Activated T-helper 9 cell treated with anti-CD3 and anti-CD28 coated beads, Interleukin-2, amount 50 U/mL, for 16 hours (primary cell): ENCODE data around the gene TNFSF4.
"Not testable (repeated sequence)": the region's sequence is repeated elsewhere in the genome, so short reads cannot be mapped to it uniquely, and the experiment has no call there.

Experiments
- DNase-seq: peaks from one replicate; pipeline ENCODE4 v3.0.0-alpha.2; 2020; ENCODE audit warnings: low read depth

The TNFSF4 gene

GRCh38 chr1:173206816-173207568 lies at the start of gene TNFSF4:
TSS of gene TNFSF4 (minus strand) at chr1:173207331. CDS start at chr1:173207176, 155 bp downstream.
- DNase-seq = no peak

GRCh38 chr1:173255214-173255813 lies 48.2 kb upstream of the TNFSF4 start:
- DNase-seq = no peak

GRCh38 chr1:173253046-173253445 lies 45.9 kb upstream of the TNFSF4 start:
- no peak for DNase-seq

- DNase-seq = no peak
Measured at GRCh38 chr1:173249349-173249748, 42.2 kb upstream of the TNFSF4 start.

GRCh38 chr1:173248247-173248940 lies 41.3 kb upstream of the TNFSF4 start:
- DNase-seq = no peak

DNA sequence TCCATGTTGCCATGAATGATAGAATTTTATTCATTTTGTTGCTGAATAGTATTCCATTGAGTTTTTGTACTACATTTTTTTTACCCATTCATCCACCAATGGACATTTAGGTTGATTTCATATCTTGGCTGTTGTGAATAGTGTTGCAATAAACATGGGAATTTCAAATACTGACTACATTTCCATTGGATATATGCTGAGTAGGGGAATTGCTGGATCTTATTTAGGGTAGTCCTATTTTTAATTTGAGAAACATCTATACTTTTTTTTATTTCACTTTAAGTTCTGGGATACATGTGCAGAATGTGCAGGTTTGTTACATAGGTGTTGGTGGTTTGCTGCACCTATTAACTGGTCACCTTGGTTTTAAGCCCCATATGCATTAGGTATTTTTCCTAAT lies 38.8 kb upstream of the TNFSF4 start:
- no peak for DNase-seq

DNA sequence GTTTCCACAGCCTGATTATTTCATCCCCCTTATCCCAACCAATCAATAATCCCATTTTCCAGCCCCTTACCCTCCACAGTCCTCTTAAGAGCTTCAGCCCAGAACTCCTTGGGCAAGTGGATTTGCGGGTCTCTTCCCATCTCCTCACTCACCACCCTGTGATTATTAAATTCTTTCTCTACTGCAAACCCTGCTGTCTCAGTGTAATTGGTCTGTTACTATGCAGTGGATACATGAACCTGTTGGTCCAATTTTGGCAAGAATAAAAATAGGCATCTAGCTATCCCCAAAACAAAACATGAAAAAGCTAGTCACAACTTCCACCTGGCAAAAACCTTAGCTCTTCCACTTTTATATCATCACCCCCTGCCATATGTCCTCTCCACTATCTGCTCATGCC lies 36.2 kb upstream of the TNFSF4 start:
- DNase-seq = no peak

DNA sequence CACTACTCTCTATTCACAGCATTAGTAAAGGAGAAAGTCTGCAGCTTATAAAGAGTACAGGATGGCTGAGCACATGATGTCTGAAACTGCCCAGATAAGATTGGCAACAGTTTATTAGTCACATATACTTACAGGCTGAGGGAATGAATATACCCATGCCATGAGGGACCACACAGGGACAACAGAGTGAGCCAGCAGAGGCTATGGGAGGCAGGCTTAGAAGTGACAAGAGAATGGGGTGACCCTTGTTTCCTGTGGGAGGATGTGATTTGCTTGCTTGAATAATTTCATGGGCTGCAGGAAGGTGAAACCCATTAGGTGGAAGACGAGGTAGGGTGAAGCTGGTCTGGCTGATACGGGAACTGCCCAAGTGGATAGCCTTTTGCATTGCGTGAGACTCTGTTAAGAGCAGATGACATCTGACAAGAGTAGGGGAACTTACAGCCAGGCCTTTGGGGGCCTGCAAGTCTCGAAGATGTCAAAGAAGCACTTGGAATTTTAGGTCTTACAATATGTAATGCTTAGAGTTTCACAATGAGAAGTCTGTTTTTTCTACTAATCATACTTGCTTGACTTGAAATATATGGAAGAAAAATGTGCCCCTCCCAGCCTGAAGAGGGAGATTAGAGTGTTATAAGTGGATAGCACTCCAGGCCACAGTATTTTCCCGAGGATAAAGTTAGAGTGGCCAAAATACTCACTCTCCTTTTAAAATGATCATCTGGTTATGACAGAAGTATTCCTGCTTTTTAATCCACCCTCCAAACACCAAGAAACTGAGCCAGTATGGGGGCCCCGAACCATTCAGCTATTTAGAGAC lies 34.6 kb upstream of the TNFSF4 start:
- DNase-seq = no peak

DNA sequence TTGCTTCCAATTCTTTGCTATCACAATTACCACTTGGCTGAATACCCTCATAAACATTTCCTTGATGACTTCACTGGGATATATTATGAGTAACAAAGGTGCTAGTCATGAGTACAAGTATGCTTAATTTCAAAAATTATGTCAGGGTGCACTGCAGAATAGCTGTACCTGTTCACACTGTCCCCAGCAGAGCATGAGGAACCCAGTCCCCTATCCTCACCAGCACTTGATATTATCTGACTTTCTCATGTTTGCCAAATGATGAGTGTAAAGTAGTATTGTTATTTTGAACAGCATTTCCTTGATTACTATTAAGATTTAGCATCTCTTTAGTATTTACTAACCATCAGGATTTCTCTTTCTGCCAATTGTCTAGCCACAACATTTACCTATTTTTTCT lies 33.5 kb upstream of the TNFSF4 start:
- no peak for DNase-seq

DNA sequence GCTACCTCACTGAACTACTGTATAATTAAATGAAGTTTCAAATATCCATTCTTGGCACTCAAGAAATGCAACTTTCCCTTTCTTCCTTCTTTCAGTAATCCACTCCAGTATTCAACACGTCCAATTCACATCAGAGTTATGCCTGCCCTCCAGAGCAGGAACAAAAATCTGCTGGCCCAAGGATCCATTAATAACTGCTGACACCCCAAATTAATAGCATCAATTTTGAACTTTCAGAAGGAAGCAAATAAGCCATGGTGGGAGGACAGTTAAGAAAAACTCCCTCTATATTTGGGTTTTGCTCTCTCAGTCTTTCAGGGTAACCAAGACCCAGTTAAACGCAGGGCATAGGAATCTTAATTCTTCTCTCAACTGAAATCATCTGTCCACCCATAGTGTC lies 31.9 kb upstream of the TNFSF4 start:
- DNase-seq = no peak

GRCh38 chr1:173234899-173235298 lies 27.8 kb upstream of the TNFSF4 start:
- DNase-seq = no peak

GRCh38 chr1:173234434-173234833 lies 27.3 kb upstream of the TNFSF4 start:
- not testable (repeated sequence) for DNase-seq

GRCh38 chr1:173229031-173229430 lies 21.9 kb upstream of the TNFSF4 start:
- DNase-seq = not testable (repeated sequence)

- DNase-seq = no peak
Measured at GRCh38 chr1:173224949-173225348, 17.8 kb upstream of the TNFSF4 start.

DNA sequence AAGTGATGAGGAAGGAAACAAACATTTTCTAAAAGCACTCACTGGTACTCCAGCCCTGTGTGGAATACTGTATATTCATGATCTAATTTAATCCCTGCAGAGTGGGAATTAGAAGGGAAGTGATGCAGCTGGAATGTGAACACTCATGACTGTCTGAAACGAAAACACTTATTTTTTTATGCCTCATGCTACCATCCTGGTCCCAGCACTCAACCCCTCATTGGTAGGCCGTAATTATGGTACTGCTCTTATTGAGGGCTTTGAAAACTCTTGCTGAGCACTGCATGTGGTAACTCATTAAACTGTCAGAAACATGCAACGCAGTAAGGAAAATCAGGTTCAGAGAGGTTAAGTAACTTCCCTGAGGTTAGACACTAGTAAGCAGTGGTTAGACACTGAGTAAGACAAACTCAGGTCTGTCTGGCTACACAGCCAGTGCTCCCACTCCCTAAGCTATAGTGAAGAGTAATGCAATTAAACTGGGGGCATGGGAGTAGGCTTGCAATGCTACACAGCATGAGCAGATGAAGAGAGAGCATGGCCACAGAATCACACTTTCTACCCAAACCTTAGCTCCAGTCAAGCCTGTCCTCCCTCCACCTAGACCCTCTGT lies 17.3 kb upstream of the TNFSF4 start:
- no peak for DNase-seq

DNA sequence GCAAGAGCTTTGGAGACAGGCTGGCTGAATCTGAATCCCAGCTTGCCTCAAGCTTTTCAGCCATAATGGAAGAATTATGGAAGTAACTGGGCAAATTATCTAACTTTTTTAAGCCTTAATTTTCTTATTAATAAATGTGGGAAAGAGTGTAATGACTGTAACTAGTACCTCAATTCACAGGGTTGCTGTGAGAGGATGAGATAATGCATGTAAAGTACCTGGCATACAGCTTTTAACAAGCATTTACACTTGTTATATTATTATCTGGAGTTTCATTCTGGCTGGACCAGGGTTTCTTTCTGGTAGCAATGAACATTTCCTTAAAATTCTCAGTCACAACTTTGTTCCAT lies 15.9 kb upstream of the TNFSF4 start:
- no peak for DNase-seq

GRCh38 chr1:173222149-173223030 lies 15.3 kb upstream of the TNFSF4 start:
- DNase-seq = no peak

DNA sequence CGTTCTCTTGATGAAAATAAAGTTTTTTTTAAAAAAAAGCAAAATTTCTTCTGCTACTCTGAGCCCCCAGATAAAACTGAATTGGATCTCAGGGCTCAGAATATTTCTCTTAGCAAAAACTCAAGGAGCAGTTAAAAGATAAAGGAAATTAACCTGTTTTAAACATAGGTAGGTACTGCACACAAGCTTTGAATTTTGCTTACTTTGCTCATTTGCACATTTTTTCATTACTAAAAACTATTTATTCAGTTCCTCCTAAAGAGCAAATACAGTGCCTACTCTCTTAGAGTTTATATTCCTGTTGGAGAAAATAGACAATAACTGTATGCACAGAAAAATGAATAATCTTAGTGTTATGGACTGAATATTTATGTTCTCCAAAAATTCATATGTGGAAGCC lies 13.0 kb upstream of the TNFSF4 start:
- DNase-seq = no peak

DNA sequence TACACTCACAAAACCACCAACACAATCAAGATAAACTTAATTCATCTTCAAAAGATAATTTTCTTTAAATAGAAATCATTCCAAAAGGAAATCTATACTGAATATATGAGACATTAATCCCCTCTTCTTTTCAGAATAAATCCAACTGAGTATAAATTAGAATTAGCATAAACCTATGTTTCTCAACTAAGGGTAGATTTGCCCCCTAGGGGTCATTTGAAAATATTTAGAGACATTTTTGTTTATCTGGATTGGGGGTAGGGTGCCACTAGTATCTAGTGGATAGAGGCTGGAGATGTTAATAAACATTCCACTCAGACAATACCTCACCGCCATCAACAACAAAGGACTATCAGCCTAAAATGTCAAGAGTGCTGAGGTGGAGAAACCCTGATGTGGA lies 6.5 kb upstream of the TNFSF4 start:
- no peak for DNase-seq

GRCh38 chr1:173212952-173213491 lies 5.9 kb upstream of the TNFSF4 start:
- DNase-seq = no peak
